ENCODE results near the gene PSMA7. TPM values are rescaled to one million over a fixed set of nuclear protein-coding genes. Genes with fewer than 3 reads are reported as not detected.

Gene PSMA7
- total and polyA plus RNA-seq, 4 donors = 136 to 259 (median 206) TPM

Other genes with a start within 250 kb of the PSMA7 start
- gene TAF4, start 77.5 kb downstream of the PSMA7 start, total RNA-seq = 10 to 100 TPM; 13.2 to 19.5 TPM
- gene TAF4, start 77.5 kb downstream of the PSMA7 start, polyA plus RNA-seq = 1 to 10 TPM; 2.5 to 4.7 TPM
- gene LSM14B, start 20.9 kb downstream of the PSMA7 start, total RNA-seq = 10 to 100 TPM; 25.0 to 29.5 TPM
- 10 to 100 TPM; 14.5 to 14.8 TPM for gene LSM14B, start 20.9 kb downstream of the PSMA7 start, polyA plus RNA-seq
- gene SS18L1, start 375 bp upstream of the PSMA7 start, total RNA-seq = 10 to 100 TPM; 12.1 to 19.1 TPM
- 10 to 100 TPM in 1 of 2 donors, 1 to 10 TPM in 1; 4.9 to 10.1 TPM for gene SS18L1, start 375 bp upstream of the PSMA7 start, polyA plus RNA-seq
- 10 to 100 TPM; 24.6 to 33.3 TPM for gene MTG2, start 39.6 kb upstream of the PSMA7 start, total RNA-seq
- 10 to 100 TPM in 1 of 2 donors, 1 to 10 TPM in 1; 5.3 to 55.3 TPM for gene MTG2, start 39.6 kb upstream of the PSMA7 start, polyA plus RNA-seq
- gene HRH3, start 76.9 kb upstream of the PSMA7 start, total RNA-seq = not detected
- gene HRH3, start 76.9 kb upstream of the PSMA7 start, polyA plus RNA-seq = not detected
- gene OSBPL2, start 95.1 kb upstream of the PSMA7 start, total RNA-seq = 10 to 100 TPM; 58.0 to 71.3 TPM
- gene OSBPL2, start 95.1 kb upstream of the PSMA7 start, polyA plus RNA-seq = 10 to 100 TPM; 16.2 to 27.8 TPM
- 10 to 100 TPM; 56.1 to 61.8 TPM for gene ADRM1, start 159.6 kb upstream of the PSMA7 start, total RNA-seq
- gene ADRM1, start 159.6 kb upstream of the PSMA7 start, polyA plus RNA-seq = 10 to 100 TPM; 41.4 to 80.9 TPM
- 100 to 1,000 TPM; 361 to 395 TPM for gene LAMA5, start 223.9 kb upstream of the PSMA7 start, total RNA-seq
- gene LAMA5, start 223.9 kb upstream of the PSMA7 start, polyA plus RNA-seq = 100 to 1,000 TPM in 1 of 2 donors, 10 to 100 TPM in 1; 52.2 to 345 TPM
- gene RPS21, start 243.7 kb upstream of the PSMA7 start, total RNA-seq = 1,000 to 10,000 TPM in 1 of 2 donors, 100 to 1,000 TPM in 1; 965 to 1,002 TPM
- 1,000 to 10,000 TPM; 4,520 to 6,824 TPM for gene RPS21, start 243.7 kb upstream of the PSMA7 start, polyA plus RNA-seq